GM13977 (cell line): Measurements from ENCODE around the gene SEMA3D.

Source experiments
- DNase-seq: peaks from one replicate; pipeline ENCODE4 v3.0.0; 2012; ENCODE audit warnings: low spot score
- in situ Hi-C: fragments of 300-500 bp; cut with MboI; formaldehyde crosslinking; loops from one replicate; pipeline ENCODE4 v1.12.0; 2022; ENCODE audit warnings: low sequenced_read_pairs, low pct_unique_long_range_greater_than_20kb, mixed read lengths, inconsistent platforms; ENCODE audit not compliant: unreplicated experiment
- TF ChIP-seq, protein P1 (sequence below): IDR thresholded peaks from 2 replicates; pipeline ENCODE4 v1.5.1; 2012; ENCODE audit warnings: mild to moderate bottlenecking, control low read depth; ENCODE audit not compliant: insufficient read depth; ENCODE audit errors: extremely low read depth, missing control alignments

The SEMA3D gene

DNA sequence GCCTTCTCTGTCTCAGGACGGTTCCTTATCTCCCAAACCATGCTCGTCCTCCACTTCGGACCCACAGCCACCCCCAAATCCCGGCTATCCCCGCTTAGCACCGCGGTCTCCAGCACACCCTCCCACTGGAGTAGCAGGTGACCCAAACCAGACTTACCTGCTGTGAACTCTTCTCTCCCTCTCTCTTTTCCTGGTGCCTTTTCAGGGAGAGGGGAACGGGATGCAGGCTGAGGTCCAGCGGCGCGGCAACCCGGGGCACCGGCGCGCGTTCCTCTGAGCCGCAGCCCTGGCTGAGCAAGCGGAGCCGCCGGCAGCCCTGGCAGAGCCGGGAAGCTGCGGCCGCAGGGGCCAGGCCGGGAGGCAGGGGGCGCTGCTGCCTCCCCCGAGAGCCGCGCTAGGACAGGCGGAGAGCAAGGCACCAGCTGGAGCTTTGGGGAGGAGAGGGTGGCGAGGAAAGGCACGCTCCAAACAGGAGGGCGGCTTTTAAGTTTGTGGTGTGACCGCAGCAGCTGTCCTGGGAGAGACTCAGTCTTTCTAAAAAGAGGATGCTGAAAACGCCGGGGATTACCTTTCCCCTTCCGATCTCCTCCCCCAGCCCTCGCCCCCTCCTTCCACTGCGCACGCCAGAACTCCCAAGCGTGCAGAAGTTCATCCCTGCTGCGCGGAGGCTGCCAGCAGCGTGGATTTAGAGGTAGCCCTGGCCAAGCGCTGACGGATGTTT is at the start of gene SEMA3D:
SEMA3D (minus strand) TSS at position 536 of the 721 bp plus-strand sequence. CDS start 65,165 bp downstream, outside the sequence.
- TF ChIP-seq, protein P1, sequence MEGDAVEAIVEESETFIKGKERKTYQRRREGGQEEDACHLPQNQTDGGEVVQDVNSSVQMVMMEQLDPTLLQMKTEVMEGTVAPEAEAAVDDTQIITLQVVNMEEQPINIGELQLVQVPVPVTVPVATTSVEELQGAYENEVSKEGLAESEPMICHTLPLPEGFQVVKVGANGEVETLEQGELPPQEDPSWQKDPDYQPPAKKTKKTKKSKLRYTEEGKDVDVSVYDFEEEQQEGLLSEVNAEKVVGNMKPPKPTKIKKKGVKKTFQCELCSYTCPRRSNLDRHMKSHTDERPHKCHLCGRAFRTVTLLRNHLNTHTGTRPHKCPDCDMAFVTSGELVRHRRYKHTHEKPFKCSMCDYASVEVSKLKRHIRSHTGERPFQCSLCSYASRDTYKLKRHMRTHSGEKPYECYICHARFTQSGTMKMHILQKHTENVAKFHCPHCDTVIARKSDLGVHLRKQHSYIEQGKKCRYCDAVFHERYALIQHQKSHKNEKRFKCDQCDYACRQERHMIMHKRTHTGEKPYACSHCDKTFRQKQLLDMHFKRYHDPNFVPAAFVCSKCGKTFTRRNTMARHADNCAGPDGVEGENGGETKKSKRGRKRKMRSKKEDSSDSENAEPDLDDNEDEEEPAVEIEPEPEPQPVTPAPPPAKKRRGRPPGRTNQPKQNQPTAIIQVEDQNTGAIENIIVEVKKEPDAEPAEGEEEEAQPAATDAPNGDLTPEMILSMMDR, result peak; percentile 82
- DNase-seq, result peak; percentile 76
- in situ Hi-C loops, result no loop called here

DNA sequence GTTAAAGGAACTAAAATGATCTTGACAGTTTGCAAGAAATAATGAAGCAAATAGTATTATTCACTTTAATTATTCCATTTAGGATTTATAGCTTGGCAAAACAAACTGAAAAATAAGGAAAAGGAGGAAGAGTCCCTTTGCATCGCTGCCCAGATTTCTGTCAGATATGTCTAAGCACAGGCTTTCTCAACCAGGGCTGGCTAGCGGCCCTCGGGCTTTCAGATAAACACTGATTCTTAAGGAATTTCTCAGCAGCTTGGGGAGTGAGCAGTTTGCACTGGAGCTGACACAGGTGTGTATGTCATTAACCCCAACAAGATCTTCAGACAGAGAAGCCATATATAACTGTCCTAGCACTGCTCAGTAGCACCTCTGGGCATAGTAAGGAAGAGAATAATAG is 47.9 kb upstream of the SEMA3D start:
- TF ChIP-seq, protein P1, result no peak
- no peak for DNase-seq
- in situ Hi-C loops, result no loop called here

DNA sequence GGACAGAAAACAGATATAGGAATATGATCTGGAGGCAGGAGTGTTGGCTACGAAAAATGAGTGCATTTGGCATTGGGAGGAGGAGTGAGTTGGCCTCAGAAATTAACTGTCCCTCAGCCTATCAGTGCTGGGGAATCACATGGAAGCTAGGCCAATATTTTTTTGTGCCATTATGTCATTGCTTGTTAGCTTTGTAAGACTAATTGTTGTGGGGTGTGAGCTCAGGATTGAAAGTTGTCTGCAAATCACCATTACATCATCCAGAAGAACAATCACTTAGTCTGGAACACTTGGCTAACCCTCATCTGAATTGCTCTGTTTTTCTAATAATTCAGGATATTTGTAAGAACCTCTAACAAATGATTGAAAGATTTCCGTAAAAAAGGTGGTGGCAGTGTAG is 45.2 kb upstream of the SEMA3D start:
- DNase-seq, result no peak
- in situ Hi-C loops, result no loop called here
- TF ChIP-seq, protein P1, result no peak

DNA sequence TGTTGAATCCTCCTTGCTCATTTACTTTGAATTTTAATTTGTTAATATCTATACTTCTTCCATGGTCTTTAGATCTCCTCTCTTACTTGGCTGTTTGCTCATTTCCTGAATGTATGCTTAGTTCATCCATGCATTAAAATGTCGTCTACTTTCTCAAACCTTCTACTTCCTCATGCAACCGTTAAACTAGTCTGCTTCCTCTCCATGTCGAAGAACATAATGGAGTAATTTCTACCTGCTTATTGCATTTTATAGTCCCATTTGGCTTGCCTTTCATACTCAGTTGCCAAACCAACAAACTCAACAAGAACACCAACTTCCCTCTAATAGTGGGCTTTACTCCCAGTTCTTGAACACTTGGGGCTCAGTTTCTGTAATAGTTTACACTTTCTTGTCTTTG is 43.8 kb upstream of the SEMA3D start:
- in situ Hi-C loops, result no loop called here
- DNase-seq, result no peak
- TF ChIP-seq, protein P1, result no peak

DNA sequence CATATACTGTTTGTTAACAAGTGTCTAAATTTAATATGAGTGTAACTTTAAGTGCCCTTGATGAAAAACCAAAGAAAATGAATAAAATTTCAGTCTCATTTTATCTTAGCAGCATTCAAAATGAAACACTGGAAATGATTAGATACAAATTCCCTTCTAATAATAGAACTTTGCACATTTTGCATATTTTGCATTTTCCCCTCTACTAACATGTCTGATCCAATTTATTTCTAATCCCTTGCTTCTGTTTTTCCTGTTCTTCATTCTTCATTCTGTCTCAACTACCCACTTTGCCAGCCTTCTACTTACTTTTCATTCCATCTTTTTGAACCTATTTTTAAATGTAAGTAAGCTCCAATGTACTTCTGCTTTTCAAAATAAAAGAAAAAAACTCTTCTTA is 42.7 kb upstream of the SEMA3D start:
- DNase-seq, result no peak
- TF ChIP-seq, protein P1, result no peak
- in situ Hi-C loops, result no loop called here

DNA sequence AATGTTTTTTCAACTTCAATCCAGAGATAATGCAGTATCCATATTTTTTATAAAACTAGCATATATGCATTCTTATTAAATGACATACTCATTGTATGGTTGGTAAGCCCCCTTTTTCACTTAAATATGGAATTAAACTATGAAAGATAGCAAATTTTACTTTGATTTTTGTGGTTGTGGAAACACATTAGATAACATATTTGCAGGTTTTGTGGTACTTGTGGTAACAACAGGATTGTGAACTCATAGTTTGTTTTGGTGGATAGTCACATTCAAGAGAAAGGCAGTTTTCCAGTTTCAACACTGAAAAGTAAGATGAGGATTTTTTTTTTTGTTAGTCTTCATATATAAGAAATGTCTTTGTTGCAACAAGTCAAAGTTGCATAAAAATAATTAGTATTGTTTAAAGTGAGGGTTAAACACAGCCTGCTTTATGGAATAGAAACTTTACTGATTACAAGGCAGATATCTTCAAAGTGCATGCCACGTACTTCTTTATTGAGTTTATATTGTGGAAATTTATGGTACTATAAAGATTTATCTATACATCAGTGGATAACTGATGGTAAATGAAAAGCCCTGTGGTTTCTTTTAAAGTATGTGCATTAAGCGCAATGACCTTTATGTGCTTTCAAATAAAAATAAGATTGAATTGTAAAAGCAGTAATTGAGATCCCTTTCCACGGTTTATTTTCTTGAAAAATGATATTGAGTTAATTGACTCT is 39.7 kb upstream of the SEMA3D start:
- in situ Hi-C loops, result no loop called here
- TF ChIP-seq, protein P1, result no peak
- no peak for DNase-seq
